ENCODE data around the gene CRBN. TPM values are rescaled to one million over a fixed set of nuclear protein-coding genes. Genes with fewer than 3 reads are reported as not detected.

CRBN gene
- total RNA-seq, 1 experiment from 2014 or later: 42.1 TPM

- BruUV-seq (replicated peaks): no TSS peak
- intact Hi-C loops (cut with micrococcal nuclease; ENCODE audit: unreplicated experiment): loop anchor here (2.0 to 10.0 kb wide), 3 partner anchors 72 to 162 kb away; no protein-coding TSS in a partner anchor
- Mint-ChIP-seq H3K4me1 (ENCODE audit: low read depth, unreplicated experiment) (peaks cover 11% of the 10 kb centered on the region), H3K27me3 (ENCODE audit: insufficient read depth, unreplicated experiment) (no peaks in the 10 kb centered on the region), H3K9me3 (ENCODE audit: unreplicated experiment) (no peaks in the 10 kb centered on the region), H3K27ac (ENCODE audit: unreplicated experiment) (peak within 1 kb of the TSS; percentile 98), H3K36me3 (ENCODE audit: insufficient read depth, unreplicated experiment) (peaks cover 47% of the 10 kb centered on the region), H3K4me3 (ENCODE audit: unreplicated experiment) (peak within 1 kb of the TSS; percentile 99)
- DNase-seq: peak; percentile 94 to 96
- peak within 1 kb of the TSS; percentile 93 for H3K4me3 ChIP-seq (ENCODE audit: low read depth, low read length)
- 0 out of 2 replicates have a peak, but pooled peaks cover 2% of the 10 kb centered on the region for H3K36me3 ChIP-seq (ENCODE audit: control insufficient read depth, insufficient read depth, low read length)
- no peaks in the 10 kb centered on the region for H3K27me3 ChIP-seq (replicated peaks; ENCODE audit: control insufficient read depth, insufficient read depth, low read length)
- ChIA-PET CTCF (no interaction called here), POLR2A (no interaction called here)
- H3K9me3 ChIP-seq: no peaks in the 10 kb centered on the region
- TF ChIP-seq CTCF (IDR thresholded peaks at IDR 0.05; ENCODE audit: insufficient read depth in 1 of 2, low read depth in 1 of 2, low read length in 1 of 2, severe bottlenecking in 1 of 2, unreplicated experiment in 1 of 2): no peak
- H3K4me1 ChIP-seq: no peaks in the 10 kb centered on the region
Measured at GRCh38 chr3:3126477-3127431, 52.7 kb downstream of the CRBN start, which contains the start of gene TRNT1. TSS of gene TRNT1 (plus strand) at chr3:3126940. CDS start at chr3:3129041, 2,101 bp downstream.

- no peak for DNase-seq
- H3K27me3 Mint-ChIP-seq (ENCODE audit: insufficient read depth, unreplicated experiment): no peaks in the 10 kb centered on the region
- no peaks in the 10 kb centered on the region for H3K4me1 ChIP-seq
- H3K36me3 ChIP-seq (ENCODE audit: control insufficient read depth, insufficient read depth, low read length): 0 out of 2 replicates have a peak, but pooled peaks cover 2% of the 10 kb centered on the region
- H3K36me3 Mint-ChIP-seq (ENCODE audit: insufficient read depth, unreplicated experiment): peaks cover 43% of the 10 kb centered on the region
- ChIA-PET POLR2A (no interaction called here), CTCF (no interaction called here)
- TF ChIP-seq CTCF (IDR thresholded peaks at IDR 0.05; ENCODE audit: insufficient read depth in 1 of 2, low read depth in 1 of 2, low read length in 1 of 2, severe bottlenecking in 1 of 2, unreplicated experiment in 1 of 2): no peak
- intact Hi-C loops (cut with micrococcal nuclease; ENCODE audit: unreplicated experiment): loop anchor here (2.0 to 10.0 kb wide), 3 partner anchors 71 to 161 kb away; no protein-coding TSS in a partner anchor
- peaks cover 11% of the 10 kb centered on the region for H3K4me1 Mint-ChIP-seq (ENCODE audit: low read depth, unreplicated experiment)
- no peaks in the 10 kb centered on the region for H3K27me3 ChIP-seq (replicated peaks; ENCODE audit: control insufficient read depth, insufficient read depth, low read length)
- H3K4me3 ChIP-seq (ENCODE audit: low read depth, low read length): peak overlapping the region; percentile 93
- peak overlapping the region; percentile 99 for H3K4me3 Mint-ChIP-seq (ENCODE audit: unreplicated experiment)
- BruUV-seq (replicated peaks): TSS peak; percentile 85
- H3K27ac Mint-ChIP-seq (ENCODE audit: unreplicated experiment): peak overlapping the region; percentile 98
- H3K9me3 Mint-ChIP-seq (ENCODE audit: unreplicated experiment): no peaks in the 10 kb centered on the region
- H3K9me3 ChIP-seq: no peaks in the 10 kb centered on the region
Measured at GRCh38 chr3:3125977-3126376, 53.5 kb downstream of the CRBN start.

- no peak overlapping the region for H3K27ac Mint-ChIP-seq (ENCODE audit: unreplicated experiment)
- H3K4me1 ChIP-seq: no peaks in the 10 kb centered on the region
Measured at GRCh38 chr3:3119393-3119851, 60.1 kb downstream of the CRBN start.

More at GRCh38 chr3:3119393-3119851, 60.1 kb downstream of the CRBN start:
- Histone ChIP-seq H3K27me3 (replicated peaks; ENCODE audit: control insufficient read depth, insufficient read depth, low read length) (no peaks in the 10 kb centered on the region), H3K4me3 (ENCODE audit: low read depth, low read length) (no peak overlapping the region), H3K9me3 (no peaks in the 10 kb centered on the region), H3K36me3 (ENCODE audit: control insufficient read depth, insufficient read depth, low read length) (no peaks in the 10 kb centered on the region)
- no peak for DNase-seq
- TF ChIP-seq CTCF (IDR thresholded peaks at IDR 0.05; ENCODE audit: insufficient read depth in 1 of 2, low read depth in 1 of 2, low read length in 1 of 2, severe bottlenecking in 1 of 2, unreplicated experiment in 1 of 2): no peak
- no peaks in the 10 kb centered on the region for H3K27me3 Mint-ChIP-seq (ENCODE audit: insufficient read depth, unreplicated experiment)
- CTCF ChIA-PET: no interaction called here
- no peaks in the 10 kb centered on the region for H3K9me3 Mint-ChIP-seq (ENCODE audit: unreplicated experiment)
- no peaks in the 10 kb centered on the region for H3K36me3 Mint-ChIP-seq (ENCODE audit: insufficient read depth, unreplicated experiment)
- BruUV-seq (replicated peaks): no TSS peak
- no peak overlapping the region for H3K4me3 Mint-ChIP-seq (ENCODE audit: unreplicated experiment)
- POLR2A ChIA-PET: no interaction called here
- intact Hi-C loops (cut with micrococcal nuclease; ENCODE audit: unreplicated experiment): no loop called here
- no peaks in the 10 kb centered on the region for H3K4me1 Mint-ChIP-seq (ENCODE audit: low read depth, unreplicated experiment)
